Mesenteric fat pad (tissue), 1 donor: Measurements from ENCODE around the gene MICALL2. TPM values are rescaled to one million over a fixed set of nuclear protein-coding genes. Genes with fewer than 3 reads are reported as not detected.
"Not testable (repeated sequence)": the region's sequence is repeated elsewhere in the genome, so short reads cannot be mapped to it uniquely, and the experiment has no call there.

Experiments used
- DNase-seq: peaks from one replicate; pipeline ENCODE4 v3.0.0-alpha.2; 2020; ENCODE audit warnings: low spot score
- total RNA-seq: library from RNA; stranded (reverse); fragmentation: NEBNext Ultra II Directional; extraction: Animal tissue kit (Norgen Biotek cat#: 25700); gene quantifications from one replicate; pipeline ENCODE4 v1.2.1, GENCODE V29; 2021
- donor health status: DM: yes; HTN: yes; CAD: no.

The MICALL2 gene
- total RNA-seq, 1 donor from 2014 or later: 28.2 TPM

DNA sequence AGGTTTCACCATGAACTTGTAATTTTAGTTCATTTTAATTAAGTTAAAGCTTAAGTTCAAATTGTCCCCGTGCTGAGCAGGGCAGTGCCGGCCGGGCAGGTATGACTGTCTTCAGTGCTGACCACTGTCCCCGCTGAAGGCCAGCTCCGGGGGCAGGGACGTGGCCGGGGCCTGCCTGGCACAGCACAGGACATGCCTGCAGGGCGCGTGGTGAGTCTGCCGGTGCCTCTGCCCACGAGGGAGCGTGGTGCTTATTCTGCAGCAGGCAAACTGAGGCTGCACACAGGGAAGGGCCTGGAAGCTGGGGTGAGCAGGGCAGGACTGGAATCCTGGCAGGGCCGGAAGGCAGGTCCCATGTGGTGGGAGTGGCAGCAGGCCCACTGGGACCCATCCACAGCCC is 9.8 kb downstream of the MICALL2 start:
- DNase-seq: no peak

DNA sequence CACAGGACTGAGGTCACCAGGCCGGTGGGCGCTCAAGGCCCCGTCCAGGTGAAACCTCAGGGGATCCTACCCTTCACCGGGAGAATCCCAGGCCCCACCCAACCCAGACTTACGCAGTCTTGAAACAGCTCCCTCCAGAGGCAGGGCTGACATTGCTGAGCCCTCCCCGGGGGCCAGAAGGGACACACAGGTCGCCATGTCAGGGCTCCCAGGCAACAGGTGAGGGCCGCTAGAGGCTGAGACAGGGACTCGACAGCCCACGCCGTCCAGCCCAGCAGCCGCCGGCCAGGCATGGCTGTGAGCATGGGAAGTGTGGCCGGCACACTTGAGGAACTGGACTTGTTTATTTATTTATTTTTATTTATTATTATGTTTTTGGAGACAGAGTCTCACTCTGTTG is 10.3 kb downstream of the MICALL2 start:
- DNase-seq: no peak

DNA sequence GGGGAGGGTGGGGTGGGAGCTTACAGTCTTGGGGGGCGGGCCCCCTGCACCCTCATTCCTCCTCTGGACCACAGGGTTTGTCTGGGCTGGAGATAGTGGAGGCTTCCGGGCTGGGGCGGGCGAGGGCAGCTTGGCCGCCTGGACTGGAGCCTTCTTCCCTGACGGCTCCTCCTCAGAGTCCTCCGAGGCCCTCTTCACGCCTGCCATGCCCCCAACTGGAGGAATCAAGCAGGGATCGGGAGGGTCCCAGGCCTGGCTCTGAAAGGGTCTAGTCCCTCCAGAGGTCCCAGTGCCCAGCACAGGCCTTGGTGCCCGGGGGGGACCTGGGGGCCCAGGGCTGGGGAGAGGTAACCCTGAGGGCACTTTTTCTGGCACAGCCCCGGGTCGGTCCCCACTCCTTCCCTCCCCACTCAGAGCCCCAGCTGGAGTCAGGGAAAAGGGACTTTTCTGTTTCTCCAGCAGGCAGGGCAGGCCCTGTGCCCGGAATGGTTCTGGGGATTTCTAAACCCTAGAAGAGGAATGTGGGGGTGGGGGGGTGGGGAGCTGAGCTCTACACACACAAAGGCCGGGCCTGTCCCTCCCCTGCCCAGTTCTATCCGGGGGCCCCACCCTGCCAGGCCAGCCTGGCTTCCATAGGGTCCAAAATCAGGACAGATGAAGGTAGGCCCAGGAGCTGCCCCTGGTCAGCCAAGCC is 11.6 kb downstream of the MICALL2 start:
- DNase-seq: no peak

DNA sequence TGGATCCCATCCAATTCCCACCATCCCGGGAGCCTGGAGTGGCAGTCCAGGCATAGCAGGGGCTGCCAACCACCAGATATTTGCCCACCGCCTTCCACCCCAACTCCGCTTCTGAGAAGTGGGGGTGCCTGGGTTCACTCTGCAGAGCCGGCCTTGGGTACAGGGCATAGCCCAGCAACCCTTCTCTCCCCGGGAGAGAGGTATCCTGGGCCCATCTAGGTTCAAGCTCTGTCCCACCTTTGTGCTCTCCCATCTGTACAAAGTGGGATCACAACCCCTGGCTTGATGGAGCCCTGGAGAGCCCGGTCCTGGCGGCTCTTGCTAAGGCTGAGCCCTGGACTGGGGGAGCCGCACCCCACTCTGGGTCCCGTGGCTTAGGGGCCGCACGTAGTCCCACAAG is 12.2 kb downstream of the MICALL2 start:
- no peak for DNase-seq

- DNase-seq: no peak
These were observed 12.6 kb downstream of the MICALL2 start for GRCh38 chr7:1446620-1447032.

DNA sequence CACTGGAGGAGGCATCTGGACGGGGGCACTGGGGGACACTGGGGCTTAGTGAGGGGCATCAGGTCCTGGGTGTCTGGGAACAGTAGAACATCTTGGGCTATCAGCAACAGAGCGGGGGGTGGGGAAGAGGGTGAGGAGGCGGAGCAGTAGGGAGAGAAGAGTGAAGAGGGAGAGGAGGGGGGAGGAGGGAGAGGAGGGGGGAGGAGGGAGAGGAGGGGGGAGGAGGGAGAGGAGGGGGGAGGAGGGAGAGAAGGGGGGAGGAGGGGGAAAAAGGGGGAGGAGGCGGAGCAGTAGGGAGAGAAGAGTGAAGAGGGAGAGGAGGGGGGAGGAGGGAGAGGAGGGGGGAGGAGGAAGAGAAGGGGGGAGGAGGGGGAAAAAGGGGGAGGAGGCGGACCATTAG is 13.2 kb downstream of the MICALL2 start:
- DNase-seq: not testable (repeated sequence)

DNA sequence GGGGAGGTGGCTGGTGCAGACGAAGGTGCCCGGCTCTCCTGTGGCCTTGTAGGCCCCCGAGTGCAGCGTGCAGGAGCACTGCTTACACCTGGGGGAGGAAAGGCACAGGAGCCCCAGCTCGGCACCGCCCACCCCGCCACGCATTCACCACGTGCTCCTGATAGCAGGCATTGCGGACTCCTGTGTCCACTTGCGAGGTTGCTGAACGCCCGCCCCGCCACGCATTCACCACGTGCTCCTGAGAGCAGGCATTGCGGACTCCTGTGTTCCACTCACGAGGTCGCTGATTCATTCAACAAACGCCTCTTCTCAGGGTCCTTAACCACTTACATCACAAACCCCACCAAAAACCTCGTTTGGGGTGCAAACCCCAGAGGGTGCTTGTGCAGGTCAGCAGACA is 13.9 kb downstream of the MICALL2 start:
- no peak for DNase-seq

GRCh38 chr7:1444925-1445322 is 14.3 kb downstream of the MICALL2 start:
- no peak for DNase-seq

- DNase-seq: no peak
These were observed 14.9 kb downstream of the MICALL2 start for GRCh38 chr7:1444214-1444924.

- not testable (repeated sequence) for DNase-seq
These were observed 15.6 kb downstream of the MICALL2 start for GRCh38 chr7:1443587-1444200.

DNA sequence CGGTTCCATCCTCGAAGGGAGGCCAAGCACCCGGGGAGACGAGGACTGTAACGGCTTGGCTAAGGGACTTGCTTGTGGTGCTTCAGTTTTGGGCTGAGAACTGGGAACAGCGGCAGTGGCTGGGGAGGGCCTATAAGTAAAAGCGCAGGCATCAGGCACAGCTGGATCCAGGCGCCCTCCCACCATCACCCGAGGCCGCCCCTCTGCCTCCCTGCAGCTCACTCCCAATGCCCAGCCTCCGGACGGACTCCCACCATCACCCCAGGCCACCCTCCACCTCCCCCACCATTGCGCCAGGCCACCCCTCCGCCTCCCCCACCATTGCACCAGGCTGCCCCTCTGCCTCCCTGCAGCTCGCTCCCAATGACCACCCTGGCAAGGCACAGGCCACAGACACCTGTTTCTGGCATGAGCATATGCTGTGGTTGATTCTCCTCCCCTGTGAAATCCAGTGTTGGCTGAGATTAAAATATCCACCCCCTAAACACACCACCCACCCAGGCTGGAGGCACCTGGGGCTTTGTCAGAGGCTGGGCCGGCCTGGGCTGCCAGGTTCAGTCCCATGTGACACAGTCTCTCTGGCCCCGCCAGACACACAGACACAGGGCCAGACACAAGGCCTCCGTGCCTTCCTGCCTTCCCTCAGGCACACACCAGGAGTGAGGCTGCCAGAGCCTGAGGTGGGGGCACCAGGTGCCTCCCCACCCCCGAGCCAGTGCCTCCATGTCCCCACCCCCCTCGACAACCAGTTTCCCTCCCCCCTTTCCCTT is 16.7 kb downstream of the MICALL2 start:
- no peak for DNase-seq

GRCh38 chr7:1441615-1442354 is 17.5 kb downstream of the MICALL2 start:
- no peak for DNase-seq

GRCh38 chr7:1440620-1441019 is 18.6 kb downstream of the MICALL2 start:
- DNase-seq: no peak

DNA sequence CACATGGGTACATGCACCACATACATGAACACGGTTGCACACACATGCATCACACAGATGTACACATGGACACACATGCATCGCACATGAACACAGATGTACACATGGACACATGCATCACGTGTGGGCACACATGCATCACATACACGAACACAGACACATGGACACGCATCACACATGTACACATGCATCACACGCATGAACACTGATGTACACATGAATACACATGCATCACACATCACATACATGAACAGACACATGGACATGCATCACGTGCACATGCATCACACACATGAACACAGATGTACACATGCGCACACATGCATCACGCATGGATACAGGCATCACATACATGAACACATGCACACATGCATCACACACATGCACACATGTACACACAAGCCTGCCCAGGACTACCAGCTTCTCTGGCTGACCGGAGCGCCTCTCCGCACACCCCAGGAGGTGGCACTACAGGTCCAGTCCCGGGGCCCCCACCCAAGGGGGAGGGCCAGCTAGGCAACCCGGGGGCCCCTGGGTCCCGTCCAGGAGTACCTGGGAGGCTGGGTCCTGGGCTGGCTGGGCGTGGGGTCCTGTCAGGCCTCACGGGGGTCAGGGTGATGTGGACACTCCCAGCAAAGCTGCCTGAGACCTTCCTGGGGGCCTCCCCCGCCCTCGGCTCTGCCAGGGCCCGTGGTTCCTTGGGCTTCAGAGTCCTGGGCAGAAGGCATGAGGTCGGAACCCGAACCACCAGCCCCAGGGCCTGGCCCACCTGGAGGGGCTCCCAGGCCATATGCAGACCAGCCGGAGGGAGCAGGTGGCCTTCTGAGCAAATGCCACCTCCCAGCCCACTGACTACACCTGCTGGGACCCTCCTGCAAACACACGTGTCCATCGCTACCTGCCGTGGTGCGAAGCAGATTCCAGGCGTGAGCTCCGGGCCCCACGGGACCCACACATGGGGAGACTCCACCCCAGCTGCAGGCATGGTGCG is 19.6 kb downstream of the MICALL2 start:
- no peak for DNase-seq

GRCh38 chr7:1438821-1439220 is 20.4 kb downstream of the MICALL2 start:
- DNase-seq: no peak

DNA sequence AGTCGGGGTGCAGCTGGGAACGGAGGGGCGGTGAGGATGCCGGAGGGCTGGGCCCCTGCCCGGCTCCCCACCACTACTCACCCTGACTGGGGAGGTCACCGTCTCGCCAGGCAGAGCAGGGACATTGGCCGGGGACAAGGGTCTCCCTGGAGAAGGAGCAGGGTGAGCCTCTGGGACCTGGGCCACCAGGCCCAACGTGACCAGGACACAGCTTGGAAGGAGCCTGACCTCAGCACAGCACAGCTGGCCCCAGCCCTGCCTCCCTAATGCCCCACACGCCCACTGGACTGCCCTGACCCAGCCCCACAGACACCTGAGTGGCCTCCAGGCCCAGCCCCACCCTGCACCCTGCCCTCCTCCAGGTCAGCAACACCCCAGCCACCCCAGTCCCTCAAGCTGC is 21.1 kb downstream of the MICALL2 start:
- no peak for DNase-seq

DNA sequence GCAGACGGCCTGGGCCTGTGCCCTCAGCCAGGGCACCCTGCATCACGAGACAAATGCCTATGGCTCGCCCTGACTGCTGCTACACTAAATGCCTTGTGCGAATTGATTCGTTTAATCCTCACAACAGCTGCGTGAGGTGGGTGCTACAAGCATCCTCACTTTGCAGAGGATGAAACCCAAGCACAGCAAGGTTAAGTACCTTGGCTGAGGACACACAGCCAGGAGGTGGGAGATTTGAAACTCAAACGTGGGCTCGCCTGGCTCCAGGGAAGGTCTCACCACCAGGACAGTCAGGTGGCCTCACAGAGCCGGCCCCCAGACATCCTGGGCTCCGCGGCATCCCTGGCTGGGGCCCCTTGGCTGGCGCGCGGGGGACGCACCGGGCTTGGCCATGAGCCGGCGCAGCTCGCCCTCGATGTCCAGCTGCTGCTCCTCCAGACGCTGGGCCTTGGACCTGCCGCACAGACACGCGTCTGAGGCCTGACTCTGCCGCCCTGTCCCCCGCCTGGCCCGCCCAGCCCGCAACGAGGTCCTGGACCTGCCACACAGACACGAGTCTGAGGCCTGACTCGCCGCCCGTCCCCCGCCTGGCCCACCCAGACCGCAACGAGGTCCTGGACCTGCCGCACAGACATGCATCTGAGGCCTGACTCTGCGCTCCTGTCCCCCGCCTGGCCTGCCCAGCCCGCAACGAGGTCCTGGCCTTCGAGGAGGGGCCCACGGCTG is 22.0 kb downstream of the MICALL2 start:
- no peak for DNase-seq

DNA sequence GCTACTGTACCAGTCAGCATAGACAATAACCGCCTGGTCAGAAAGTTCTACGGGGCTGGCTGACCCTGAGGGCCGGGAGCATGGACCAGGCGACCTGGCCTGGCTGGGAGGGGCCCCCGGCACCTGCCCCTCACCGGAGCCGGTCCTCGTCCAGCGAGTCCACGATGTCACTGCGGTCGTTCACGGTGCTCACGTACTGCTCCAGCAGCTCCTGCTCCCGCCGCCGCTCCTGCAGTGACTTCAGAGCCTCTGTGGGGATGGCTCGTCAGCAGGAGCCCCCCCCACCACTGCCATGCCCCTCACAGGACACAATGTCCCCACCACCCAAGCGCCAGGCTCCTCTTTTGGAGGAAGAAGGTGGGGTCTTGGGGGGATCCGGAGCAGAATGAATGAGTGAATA is 22.7 kb downstream of the MICALL2 start:
- no peak for DNase-seq
